HG03378 (cell line): Measurements from ENCODE around the gene CCBE1.

ENCODE experiments used
- ATAC-seq: cut with Tn5 transposase; IDR thresholded peaks from one replicate; pipeline ENCODE4 v1.9.1; 2021; ENCODE audit warnings: mild to moderate bottlenecking, moderate library complexity; ENCODE audit not compliant: unreplicated experiment

The CCBE1 gene

DNA sequence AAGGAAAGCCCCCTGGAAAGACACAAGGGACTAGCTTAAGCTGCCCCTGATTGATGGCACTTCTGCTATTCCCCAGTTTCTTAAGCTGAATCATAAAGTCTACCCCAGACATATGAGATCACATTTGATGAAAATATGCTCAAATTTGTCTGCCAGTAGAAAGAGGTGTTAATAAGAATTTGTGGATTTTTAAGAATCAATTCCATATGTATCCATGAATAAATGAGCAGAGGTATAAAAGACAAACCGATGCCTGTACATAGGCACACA is 119.9 kb downstream of the CCBE1 start:
- no peak for ATAC-seq

DNA sequence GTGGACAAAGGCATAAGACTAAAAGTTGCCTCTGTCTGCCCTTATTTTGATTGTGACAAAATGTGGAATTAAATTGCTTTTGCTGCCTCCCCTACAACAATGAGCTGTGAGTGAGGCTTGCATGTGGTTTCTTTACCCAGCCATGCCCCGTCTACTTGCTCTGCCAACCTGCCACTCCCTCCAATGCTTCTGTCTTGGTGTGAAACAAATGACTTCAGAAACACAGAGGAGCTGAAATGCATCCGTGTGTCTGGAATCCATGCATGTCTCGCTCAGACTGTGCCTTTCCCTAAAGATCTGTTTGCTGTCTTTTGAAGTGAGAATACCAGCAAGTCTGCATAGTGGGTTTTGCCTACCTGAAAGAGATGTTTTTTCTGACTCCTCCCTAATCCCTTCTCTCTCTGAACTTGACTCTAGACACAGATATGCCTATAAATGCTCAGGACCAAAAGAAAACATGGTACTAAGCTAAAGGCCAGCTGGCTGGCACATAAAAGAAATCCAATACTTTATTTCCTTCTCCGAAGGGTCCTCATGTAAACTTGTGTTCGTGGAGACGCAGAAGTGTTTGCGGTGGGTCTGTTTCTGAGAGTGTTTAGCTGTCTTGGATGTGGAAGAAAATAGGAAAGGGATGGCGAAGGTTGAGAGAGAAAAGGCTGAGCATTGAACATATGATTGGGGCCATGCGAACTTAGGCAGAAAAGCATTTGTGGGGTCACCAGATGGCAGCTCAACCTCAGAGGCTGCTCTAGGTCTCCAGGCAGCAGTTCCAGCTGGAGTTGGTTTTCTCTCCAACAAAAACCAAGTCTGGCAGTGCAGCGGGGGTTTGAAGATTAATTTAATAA is 120.5 kb downstream of the CCBE1 start:
- ATAC-seq = no peak

DNA sequence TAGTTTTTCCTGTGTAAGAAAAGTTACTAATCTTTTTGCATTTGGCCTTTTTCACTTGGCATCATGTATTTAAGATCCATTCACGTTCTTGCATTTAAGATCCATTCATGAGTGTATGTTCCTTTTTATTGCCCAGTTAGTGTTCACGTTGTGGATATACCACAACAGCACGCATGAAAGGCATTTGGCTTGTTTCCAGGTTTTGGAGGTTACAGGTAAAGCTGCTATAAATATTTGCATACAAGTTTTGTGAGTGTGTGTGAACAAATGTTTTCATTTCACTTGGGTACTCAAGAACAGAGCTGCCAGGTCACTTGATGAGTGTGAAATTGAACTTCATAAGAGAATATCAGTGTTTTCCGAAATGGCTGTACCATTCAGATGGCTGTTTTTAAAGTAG is 121.2 kb downstream of the CCBE1 start:
- no peak for ATAC-seq

DNA sequence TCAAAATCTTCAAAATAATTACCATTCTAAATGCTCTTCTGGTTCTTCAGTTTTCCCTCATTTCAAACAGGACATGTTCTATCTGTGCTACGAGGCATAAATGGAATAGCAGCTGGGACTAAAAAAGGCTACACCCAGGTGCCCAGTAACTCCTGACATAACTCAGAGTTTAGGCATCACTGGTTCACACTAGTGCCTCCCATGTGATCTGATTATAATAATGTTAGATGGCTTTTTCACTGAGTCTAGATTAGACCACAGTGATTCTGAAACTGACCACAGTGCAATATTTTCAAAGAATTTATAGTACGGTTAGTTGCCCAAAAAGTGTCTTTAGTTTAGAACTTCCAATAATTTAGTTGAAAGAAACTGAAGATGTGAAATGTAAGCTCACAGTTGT is 123.3 kb downstream of the CCBE1 start:
- ATAC-seq = no peak

DNA sequence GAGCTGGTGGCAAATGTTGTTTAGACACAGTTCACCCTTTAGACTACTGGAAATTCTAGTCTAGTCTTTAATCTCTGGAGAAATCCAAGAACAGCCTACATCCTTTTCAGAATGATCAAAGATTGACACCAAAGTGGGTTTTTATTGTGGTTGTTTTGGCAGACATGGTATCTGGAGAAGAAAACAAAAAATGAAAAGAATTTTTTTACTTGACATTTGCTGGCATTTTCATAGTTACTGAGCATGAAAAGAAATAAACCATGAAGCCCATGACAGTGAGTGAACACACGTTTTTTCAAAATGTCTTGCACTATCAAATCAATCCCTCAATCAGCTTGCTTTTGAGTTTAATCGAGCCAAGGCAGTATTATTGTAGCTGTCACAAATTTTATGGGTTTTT is 125.3 kb downstream of the CCBE1 start:
- no peak for ATAC-seq

DNA sequence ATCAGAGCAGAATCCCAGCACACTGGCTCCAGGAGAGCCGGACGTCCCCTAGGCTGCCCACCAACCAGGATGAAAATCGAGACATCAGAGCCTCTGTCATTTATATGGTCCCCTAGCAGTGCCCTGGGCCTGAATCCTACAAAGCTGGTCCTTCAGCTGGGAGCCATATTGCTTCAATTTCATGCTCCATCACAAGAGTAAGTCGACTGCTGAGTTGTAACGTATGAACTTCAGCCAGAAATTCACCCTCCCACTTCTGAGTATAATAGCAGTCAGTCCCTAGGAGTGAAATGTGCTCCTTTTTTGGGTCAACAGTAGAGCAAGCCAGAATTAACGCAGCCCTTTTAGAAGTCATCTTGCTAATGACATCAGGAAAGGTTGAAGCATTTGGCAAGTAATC is 126.4 kb downstream of the CCBE1 start:
- ATAC-seq = no peak

DNA sequence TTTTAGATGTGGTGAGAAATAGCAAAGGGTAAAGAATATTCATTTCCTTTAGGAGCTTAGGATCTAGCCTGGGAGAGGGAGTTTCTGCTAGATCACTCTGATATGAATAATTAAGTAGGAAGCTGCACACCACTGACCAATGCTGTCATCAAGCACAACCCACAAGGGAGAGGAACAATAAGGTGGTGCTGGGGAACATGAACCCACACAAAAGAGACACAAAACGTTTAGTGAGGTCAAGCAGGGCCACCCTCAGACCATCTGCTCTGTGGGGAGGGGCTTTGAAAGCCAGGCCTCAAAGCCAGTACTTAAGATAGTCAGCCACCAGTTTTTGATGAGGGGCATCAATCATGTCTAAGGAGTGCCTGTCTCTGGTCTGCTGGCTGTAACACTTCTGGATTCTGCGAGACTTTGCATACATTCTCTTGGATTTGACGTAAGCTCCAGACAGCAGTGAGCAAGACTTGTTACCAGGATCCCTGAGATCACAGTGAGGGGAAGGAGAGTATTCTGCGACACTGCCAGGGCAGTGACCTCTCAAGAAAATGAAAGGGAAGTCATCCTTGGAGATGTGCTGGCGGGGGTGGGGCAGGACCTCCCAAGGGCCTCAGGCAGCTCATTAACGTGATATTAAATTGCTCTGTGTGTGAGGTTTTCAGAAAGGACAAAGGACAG is 127.0 kb downstream of the CCBE1 start:
- ATAC-seq = no peak

DNA sequence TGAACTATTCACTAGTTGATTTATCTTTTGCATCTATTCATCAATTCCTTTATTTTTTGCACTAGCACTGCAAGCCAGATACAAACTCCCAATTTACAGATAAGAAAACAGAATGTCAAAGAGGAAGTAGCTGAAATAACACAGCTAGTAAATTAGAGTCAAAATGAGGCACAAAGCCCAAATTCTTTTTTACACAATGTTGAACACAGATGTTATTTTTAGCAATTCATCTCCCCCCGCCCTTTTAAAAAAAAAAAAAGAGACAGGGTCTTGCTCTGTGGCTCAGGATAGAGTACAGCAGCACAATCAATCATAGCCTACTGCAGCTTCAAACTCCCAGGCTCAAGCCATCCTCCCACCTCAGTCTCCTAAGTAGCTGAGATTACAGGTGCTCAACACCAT is 127.8 kb downstream of the CCBE1 start:
- ATAC-seq = no peak

DNA sequence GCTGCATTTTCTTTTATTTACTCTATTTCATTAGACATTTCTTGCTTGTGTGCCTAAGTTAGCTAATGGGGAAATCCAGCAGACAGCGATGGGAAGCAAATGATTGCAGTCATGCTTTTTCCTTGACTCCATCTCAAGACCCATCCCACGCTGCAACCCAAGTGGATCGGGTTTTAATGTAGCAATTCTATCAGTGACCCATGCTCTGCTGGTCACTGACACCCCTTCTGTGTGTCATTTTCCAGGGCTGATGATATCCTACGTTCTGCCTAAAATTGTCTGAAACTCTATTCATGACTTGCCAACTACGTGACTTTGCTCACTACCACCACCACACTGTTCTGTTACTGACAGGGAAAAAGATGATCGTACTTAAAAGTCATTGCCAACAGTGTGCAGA is 129.8 kb downstream of the CCBE1 start:
- ATAC-seq = no peak

DNA sequence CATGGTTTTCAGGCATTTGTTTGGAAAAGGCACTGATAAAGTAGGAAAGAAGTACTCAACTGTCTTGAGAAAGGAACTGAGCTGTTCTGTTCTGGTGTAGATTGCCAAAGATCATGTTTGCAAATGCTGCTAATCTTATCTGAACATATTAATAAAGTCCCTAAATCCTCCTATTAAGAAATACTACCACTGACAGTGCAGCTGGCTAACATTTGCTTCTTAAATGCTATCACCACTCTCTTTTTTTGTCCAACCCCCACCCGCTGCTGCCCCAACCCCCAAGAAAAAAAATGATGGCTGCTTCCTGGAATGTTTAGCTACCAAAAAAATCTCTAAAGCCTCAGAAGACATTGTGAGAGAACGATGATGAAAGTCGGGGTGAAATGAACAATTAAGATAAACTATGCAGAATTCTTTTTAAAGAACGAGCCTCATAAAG is 130.7 kb downstream of the CCBE1 start:
- no peak for ATAC-seq

DNA sequence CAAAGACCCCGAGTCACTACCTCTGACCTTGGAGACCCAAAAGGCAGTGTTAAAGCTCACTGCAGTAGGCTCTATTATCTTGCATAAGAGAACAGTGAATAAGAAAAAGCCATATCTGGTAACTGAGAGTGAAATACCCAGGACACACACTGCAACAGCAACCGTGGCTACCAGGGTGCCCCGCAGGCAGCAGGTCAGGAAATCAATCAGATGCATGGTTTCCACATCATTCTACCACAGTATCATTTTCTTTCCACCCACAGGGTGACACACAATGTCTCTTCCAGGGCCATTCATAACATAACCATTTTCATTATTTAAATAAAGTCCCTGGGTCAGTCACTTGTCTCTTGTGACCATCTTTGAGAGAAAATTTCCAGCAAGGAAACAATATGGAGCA is 131.3 kb downstream of the CCBE1 start:
- no peak for ATAC-seq

DNA sequence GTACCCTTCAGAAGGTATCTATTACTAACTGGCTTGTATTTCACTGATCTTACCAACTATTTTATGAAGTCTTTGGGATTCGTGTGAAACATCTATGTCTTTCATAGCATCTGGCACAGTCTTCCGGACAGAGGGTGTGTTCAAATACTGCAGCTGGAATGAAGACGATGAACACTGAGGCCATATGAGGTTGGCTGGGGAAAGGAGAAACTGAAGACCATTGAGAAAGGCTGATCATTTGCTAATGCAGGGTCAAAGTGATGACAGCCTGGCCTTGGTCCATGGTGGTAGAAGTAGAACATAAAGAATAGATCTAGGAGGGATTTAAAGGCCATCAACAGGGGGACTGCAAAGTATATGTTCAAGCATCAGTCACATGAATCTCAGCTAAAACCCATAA is 132.7 kb downstream of the CCBE1 start:
- no peak for ATAC-seq

DNA sequence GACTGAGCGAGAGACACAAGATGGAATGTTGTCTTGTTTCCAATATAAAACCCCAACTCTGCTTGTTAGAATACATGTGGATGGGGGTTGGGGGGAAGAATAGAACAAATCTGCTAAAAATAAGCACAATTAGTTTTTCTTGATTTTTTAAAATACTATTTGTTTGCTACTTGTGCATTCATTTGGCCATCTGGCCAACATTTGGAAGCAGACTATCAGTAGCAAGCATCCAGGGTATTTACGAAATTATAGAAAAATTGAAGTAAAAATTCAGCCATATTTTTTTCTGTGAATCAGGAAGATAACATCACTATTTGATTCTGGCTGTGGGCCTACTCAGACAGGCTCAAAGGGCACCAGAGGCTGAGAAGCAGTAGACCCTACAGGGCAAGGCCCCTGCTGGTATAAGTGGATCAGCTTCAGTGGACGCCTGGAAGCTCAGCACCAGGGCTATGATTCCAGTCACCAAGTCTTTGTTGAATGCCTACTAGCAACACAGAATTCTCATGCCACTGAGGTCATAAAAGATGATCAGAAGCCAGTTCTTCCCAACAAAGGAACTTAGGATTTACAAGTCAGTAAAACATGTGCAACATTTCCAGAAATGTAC is 133.9 kb downstream of the CCBE1 start:
- no peak for ATAC-seq

DNA sequence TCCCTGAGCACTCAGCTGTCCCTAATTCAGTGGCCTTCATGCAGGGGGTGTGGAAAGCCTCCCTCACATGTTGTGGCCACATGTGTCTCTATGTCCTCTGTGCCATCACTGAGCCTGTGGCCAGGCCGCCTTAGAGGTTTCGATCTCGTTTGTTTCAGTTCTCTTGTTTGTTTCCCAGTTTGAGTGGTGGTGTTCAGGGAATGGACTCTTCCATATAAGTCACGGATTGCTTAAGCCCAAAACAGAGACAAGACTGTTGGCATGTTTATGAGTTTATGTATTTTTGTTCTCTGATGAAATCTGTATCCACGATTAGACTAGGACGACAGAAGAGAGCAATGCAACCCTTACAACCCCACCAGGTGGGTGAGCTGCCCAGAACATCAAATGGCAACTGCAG is 134.5 kb downstream of the CCBE1 start:
- ATAC-seq = no peak

DNA sequence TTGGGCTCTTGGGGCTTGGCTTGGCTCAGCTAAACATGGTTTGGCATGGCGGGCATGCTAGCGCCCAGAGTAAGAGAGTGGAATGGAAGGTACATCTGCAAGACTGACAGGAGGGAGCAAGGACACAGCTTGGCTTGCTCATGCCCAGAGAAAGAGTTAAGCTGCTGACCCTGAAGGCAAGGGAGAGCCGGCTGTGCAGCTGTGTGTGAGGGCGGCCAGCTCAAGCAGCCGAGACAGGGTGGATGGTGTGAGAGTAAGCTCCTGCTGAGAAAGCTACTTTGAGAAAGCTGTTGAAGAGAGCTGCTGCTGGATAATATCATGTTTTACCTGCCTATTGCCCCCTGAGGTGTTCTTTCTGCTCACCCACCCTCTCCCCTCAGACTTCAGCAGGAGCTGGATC is 135.6 kb downstream of the CCBE1 start:
- no peak for ATAC-seq

DNA sequence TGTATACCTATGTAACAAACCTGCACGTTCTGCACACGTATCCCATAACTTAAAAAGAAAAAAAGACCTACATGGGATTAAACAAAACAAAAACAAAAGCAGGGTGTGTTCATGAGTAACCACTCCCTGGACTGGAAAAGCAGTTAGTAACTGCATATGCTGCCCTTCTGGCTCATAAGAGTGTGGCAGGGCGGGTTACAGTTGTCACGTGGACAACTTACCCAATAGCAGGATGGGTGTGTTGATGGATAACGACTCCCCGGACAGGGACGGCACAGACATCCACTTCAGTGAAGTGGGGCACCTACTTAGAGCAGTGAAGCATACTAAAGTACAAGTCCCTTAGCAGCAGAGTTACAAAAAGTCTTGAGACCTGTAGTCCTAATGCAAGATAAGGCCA is 136.7 kb downstream of the CCBE1 start:
- ATAC-seq = no peak

DNA sequence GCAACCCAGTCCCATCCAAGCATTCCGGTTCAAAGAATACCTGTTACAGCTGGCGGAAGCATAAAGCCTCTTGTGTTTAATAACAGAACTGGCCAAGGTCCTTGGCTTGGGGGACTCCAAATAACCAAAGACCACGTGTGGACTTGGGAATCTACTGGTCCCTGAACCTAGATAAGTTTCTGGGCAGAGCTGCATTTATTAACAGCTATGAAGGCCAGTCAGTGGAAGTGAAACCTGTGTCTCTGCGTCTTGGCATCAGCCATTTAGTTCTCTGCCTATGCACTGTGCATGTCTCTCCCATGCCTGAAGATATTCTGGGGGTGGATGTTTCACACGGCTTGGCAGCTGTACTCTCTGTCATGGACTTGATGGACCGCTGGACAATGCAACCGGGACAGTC is 137.7 kb downstream of the CCBE1 start:
- ATAC-seq = no peak

DNA sequence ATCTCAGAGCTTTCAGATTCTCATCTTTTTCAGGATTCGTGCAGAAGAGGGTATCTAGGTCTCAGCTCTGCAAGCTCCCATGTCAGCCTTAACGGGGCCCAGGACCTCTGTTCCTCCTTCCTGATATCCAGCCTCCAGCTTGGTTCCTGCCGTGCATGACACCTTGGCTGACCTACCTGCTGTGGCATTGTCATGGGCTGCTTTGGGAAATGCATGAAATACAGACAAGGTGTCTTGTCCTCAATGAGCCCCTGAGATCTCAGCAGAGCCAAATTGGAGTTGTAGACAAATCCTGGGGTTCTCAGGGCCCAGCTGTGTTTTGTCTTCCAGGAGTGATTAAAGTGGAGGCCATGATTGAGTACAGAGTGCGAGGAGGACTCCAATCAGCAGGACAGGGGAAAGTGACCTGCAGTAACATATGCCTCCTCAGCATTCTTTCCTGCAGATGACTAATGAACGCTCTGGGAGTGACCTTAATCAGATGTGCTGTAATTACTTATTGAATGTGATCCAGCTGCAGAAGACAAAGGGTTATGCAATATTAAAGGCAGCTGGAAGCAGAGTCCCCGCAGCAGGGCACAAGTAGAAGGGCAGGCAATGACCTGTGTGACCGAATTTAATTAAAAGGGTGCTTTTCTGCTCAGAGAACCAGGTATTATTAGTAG is 141.1 kb downstream of the CCBE1 start:
- no peak for ATAC-seq

DNA sequence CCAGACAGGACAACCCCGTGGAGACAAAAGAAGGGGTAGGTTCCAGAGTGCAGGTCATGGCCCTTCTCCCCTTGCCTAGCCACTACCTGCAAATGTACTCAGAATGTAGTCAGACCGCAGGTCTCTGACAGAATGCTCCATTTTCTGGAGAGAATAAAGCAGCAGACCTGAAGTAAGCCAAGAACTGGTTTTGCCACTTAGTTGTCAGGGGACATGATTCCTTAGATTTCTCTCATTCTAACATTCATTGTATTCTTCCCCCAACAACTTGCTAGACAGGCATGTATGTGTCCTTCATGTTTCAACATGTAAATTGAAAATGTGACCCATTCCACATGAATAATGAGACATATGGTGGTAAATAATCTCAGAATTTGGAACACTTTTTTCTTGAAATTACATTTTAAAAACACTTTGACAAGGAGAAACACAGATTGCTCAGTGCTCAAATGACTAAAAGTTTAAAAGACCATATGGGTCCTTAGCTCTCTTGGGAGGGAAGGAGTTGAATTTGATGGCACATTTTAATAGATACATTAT is 142.4 kb downstream of the CCBE1 start:
- no peak for ATAC-seq

DNA sequence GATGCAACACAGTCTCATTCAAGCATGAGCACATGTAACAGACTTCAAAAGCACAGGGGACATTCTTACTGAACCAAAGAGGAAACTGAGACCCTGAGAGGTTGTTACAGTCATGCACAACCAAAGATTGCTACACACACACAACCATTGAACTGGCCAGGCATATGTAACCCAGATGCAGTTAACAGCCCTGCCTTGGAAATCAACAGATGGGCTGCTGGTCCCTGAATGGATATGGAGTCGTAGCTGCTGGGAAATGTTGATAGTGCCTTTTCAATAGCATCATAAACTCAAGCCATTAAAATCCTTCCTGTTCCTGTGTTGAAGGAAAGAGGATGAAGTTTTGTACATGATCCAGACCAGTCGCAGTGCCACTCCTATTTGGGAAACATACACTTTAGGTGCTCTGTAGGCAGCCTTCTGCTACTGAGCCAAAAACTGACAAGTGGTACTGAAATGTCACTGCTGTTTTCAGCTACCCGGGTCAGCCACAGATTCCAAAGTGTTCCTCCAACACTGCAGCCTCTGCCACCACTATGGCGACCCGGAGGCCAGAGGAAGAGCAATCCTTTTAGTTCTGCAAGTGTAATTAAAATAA is 143.9 kb downstream of the CCBE1 start:
- ATAC-seq = no peak
